ENCODE results near the gene AQP5.

DNA sequence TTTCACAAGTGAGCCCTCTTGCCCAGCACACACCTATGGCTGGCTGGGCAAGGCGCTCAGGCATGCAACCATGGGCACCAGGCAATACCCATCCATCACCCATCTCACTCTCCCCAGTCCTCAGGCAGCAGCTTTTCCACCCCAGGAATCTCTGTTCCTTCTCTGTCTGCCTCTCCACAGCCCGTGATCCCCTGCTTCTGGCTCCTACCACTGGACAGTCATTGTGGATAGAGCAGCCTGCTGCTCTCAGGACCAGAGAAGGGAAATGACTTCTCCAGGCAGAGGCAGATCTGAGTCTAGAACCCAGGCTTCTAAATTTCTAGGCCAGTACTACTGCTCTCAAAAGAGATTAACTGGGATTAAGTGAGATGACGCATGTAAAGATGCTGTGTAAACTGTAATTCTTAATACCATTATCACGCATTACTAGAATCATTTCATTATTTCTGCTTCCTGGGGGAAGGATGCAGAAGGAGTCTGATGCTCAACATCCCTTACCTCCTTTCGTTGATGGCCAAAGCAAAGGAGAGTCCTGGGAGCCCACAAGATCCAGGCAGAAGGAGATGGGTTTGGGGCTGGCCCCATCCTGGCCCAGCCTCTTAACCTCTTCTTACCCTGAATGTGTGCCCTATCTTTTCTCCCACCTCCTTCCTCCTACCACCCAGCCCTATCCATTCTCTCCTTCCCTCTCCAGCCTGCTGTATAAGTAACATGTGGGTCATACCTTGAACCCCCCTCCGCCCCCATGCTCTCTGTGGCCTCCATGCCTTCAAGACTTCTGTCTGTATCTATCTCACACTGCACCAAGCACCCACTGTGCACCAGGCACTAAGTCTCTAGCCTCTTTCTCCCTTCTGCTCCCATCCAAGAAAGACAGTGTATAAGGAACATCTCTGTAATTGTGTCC lies 4.8 kb upstream of the AQP5 start:
- no peak for TF ChIP-seq TBP (IDR thresholded peaks at IDR 0.05; ENCODE audit: low read depth, low read length)
- no peak for TF ChIP-seq POLR2A (IDR thresholded peaks at IDR 0.05; ENCODE audit: control extremely low read depth in 1 of 2, low read depth in 2 of 2, low read length in 2 of 2)
- TF ChIP-seq KDM4A (IDR thresholded peaks at IDR 0.05; ENCODE audit: low read depth, low read length, severe bottlenecking): no peak
- TF ChIP-seq CHD1 (IDR thresholded peaks at IDR 0.05; ENCODE audit: low read depth, low read length): no peak
- TF ChIP-seq, protein P1, sequence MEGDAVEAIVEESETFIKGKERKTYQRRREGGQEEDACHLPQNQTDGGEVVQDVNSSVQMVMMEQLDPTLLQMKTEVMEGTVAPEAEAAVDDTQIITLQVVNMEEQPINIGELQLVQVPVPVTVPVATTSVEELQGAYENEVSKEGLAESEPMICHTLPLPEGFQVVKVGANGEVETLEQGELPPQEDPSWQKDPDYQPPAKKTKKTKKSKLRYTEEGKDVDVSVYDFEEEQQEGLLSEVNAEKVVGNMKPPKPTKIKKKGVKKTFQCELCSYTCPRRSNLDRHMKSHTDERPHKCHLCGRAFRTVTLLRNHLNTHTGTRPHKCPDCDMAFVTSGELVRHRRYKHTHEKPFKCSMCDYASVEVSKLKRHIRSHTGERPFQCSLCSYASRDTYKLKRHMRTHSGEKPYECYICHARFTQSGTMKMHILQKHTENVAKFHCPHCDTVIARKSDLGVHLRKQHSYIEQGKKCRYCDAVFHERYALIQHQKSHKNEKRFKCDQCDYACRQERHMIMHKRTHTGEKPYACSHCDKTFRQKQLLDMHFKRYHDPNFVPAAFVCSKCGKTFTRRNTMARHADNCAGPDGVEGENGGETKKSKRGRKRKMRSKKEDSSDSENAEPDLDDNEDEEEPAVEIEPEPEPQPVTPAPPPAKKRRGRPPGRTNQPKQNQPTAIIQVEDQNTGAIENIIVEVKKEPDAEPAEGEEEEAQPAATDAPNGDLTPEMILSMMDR (IDR thresholded peaks at IDR 0.05; ENCODE audit: control extremely low read depth in 1 of 3, insufficient read depth in 1 of 3, low read depth in 1 of 3, low read length in 3 of 3): no peak
- no peak for TF ChIP-seq EP300 (IDR thresholded peaks at IDR 0.05; ENCODE audit: borderline replicate concordance in 1 of 2, low read depth in 2 of 2, low read length in 2 of 2)
- TF ChIP-seq, protein P2, sequence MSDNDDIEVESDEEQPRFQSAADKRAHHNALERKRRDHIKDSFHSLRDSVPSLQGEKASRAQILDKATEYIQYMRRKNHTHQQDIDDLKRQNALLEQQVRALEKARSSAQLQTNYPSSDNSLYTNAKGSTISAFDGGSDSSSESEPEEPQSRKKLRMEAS (IDR thresholded peaks at IDR 0.05): no peak
- no peak for TF ChIP-seq CEBPB (IDR thresholded peaks at IDR 0.05; ENCODE audit: low read depth, low read length)

Data from H1 (cell line).